CD4-positive, alpha-beta T cell treated with Interleukin-4 for 4 hours (primary cell): Measurements from ENCODE around the gene PACC1.

Source experiments
- DNase-seq: peaks from one replicate; pipeline ENCODE4 v3.0.0-alpha.2; 2020

PACC1 gene

DNA sequence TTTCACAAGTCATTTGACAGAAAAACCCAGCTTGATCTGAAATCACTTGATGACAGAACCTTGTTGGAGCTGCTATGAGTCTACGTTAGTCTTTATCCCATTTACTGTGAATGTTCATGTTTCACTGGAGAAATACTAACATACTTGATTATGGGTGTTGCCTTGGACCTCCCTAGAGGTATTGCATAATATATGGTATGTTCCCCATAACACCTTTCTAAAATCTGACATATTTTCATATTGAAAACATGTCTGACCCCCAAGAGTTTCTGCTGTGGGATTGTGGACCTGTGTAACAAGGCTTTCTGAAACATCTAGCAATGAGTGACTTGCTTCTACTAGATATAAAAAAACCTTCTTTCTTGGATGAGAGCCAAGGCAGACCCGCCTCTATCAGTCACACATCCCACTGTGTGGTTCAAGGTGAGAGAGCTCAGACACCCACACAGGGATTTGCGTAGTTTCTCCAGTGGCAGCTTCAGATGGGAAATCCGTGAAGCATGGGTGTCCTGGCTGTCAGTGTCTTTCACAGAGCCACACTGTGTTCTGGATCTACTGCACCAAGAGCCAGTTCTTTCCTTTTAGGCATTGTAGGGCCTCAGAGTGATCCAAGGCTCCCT lies 22.6 kb upstream of the PACC1 start:
- DNase-seq: no peak

DNA sequence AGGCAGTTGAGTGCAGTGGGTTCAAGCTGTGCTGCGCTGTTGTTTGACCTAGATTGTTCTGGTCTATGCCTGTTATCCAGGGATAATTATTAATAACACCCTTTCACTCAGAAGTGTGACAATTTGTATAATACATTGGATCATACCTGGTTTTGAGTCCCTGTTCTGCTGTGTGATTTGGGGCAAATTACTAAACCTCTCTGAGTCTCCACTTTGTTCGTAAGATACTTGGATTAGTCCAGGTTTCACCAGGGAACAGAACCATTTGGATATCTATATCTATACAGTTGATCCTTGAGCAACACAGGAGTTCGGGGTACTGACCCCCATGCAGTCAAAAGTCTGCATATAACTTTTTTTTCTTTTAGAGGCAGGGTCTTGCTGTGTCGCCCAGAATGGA lies 20.3 kb upstream of the PACC1 start:
- no peak for DNase-seq

- DNase-seq: no peak
These were observed 19.1 kb upstream of the PACC1 start for GRCh38 chr1:212433577-212434462.

GRCh38 chr1:212432661-212433576 lies 18.2 kb upstream of the PACC1 start, which contains the start of gene NENF:
NENF (plus strand) TSS chr1:212432920; CDS start chr1:212432944, 24 bp downstream.
- peak; percentile 58 for DNase-seq

DNA sequence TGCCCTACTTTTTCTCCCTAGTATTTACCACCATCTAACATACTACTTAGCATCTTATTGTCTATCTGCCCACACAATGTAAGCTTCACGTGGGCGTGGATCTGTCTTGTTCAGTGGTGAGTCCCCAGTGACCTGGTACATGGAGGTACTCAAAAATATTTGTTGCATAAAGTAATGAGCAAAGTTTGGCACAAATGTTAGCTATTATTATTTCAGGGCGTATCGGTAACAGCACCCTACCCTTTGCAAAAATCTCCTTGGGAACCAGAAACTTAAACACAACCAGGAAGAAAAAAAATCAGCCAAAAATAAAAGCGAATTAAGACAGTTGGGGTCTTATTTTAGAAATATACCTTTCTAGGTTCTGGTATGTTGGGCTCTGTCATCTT lies 17.6 kb upstream of the PACC1 start:
- DNase-seq: no peak

DNA sequence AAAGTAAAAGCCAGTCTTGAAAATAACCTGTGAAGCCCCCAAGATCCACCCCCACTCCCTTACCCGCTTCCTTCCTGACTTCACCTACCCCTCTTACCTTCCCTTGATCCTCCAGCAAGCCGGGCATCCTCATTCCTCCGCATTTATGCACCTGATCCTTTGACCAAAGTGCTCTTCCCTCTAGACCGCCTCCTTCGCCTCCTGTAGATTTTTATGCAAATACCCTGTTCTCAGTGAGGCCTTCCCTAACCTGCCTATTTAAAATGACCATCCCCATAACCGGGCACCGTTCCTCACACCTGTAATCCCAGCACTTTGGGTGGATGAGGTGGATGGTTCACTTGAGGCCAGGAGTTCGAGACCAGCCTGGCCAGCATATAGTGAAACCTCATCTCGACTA lies 17.0 kb upstream of the PACC1 start:
- no peak for DNase-seq

DNA sequence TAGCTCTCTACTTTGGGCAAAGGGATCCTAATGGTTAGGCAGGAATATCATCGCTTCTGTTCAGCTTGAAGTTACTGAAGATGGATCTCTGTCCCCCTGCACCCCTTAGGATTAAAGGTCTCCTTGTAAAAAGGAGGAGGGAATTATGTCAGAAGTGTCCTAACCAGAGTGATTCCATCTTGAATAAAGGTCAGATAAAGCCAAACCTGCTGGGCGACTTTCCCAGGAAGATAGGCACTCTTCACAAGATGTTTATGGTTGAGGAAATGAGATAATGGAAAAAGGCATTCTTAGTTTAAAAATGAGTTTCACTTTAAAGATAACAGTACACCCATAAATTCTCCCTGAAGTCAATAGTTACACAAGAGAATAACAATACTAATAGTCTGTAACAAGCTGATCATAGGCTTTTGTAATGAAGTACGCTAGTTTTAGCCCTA lies 16.3 kb upstream of the PACC1 start:
- no peak for DNase-seq

DNA sequence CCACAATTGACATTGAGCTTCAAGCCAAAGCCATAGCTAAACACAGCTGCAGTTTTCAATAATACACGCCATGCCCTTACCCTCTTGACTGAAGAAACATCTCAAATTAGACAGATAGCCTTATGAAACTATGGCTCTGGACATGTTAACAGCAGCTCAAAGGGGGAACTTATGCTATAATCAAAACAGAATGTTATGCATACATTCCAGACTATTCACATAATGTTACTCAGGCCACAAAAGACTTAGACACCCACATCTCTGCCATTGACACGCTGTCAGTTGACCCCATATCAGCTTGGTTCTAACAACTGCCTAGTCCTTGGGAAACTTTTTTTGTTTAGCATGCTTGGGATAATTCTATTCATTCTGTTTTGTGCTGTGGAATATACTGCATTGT lies 15.7 kb upstream of the PACC1 start:
- no peak for DNase-seq

DNA sequence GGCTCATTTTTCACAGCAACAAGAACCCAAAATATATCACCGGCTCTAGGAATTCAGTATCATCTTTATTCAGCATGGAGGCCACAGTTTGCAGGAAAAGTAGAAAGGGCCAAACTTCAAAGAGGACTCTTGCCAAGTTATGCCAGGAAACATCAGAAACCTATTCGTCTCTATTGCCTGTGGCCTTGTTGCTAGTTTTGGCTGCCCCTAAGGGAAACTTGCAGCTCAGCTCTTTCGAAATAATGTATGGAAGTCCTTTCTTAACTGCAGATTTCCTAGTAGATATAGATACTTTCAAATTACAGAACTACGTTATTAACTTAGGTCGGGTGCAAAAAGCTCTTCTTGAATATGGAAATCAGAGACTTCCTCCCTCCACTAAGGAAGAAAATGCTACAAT lies 13.8 kb upstream of the PACC1 start:
- no peak for DNase-seq

- DNase-seq: no peak
These were observed 9.2 kb upstream of the PACC1 start for GRCh38 chr1:212423879-212424278.

DNA sequence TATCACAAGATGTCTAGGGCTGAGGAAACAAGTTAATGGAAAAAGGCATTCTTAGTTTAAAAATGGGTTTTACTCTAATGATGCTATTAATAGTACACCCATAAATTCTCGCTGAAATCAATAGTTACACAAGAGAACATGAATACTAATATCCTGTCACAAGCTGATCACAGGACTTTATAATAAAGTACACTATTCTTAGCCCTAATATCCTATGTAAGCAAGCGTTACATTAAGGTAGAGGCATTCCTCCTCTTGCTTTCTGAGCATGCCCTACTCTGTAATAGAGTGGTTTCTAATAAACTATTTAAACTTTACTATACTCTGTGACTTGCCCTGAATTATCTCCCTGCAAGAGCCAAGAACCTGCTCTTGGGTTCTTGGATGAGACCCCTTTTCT lies 6.5 kb upstream of the PACC1 start:
- DNase-seq: no peak

DNA sequence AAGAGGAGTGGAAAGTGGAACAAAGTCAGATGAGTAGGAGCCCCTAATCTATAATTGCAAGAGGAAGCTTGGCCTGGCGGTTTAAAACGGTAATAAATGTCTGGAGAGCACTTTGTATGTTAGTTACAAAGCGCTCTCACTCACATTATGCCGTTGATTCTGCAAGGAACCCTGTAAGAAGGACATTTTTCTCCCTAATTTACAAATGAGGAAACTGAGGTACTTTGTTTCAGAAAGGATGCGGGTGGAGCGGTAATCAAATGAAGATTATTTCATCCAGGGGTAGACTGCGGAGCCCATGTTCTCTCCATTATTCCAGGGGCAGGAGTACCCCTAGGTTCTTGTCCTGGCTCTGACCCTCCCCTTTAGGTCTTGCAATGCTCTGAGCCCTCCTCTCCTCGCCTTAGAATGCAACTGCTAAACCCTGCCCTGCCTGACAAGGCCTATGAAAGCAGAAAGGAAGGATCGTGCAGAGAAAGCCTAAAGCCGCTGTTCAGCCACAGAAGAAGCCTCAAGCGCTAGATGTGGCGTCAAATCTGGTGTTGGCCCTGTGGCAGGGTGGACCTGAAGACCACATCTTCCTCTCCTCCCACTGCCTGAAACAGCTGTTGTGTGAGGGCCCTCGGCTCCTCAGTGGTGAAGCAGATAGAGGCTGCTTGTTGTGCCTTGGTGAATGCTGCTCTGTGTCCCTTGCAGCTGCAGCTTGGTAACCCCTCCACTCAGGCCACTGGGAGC lies 588 bp upstream of the PACC1 start:
- DNase-seq: no peak

GRCh38 chr1:212413902-212414327 lies 771 bp downstream of the PACC1 start:
- DNase-seq: no peak

- no peak for DNase-seq
These were observed 2.3 kb downstream of the PACC1 start for GRCh38 chr1:212412374-212412773.

DNA sequence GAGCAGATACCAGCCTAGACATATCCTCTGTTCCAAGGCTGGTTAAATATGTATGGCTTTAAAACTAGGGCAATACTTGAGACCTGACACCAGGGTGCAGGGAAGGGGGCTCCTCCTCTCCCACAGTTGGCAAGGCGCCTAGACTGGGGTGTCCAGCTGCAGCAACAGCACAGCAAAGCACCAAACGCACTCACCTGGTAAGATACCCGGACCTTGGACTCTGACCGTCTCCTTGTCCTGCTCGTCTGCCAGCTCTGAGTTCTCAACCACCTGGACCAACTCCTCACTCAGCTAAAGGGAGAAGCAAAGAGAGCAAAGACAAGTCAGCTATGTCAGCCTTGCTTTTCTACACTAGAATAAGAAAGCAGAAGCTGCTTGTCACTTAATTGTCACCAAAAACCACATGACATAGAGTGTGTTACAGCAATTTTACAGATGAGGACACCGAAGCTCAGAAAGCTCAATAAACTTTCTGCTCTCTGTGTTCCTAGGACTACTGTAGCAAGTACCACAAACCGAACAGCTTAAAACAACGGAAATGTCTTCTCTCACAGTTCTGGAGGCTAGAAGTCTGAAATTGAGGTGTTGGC lies 4.4 kb downstream of the PACC1 start:
- no peak for DNase-seq

GRCh38 chr1:212402666-212403321 lies 11.9 kb downstream of the PACC1 start:
- DNase-seq: no peak

- no peak for DNase-seq
These were observed 12.7 kb downstream of the PACC1 start for GRCh38 chr1:212401838-212402582.

- DNase-seq: no peak
These were observed 13.6 kb downstream of the PACC1 start for GRCh38 chr1:212401042-212401441.

- DNase-seq: no peak
These were observed 17.5 kb downstream of the PACC1 start for GRCh38 chr1:212397171-212397570.

GRCh38 chr1:212396638-212397037 lies 18.0 kb downstream of the PACC1 start:
- DNase-seq: no peak
